Bronchial epithelial cell (primary cell): ENCODE results near the gene WDR20. TPM values are rescaled to one million over a fixed set of nuclear protein-coding genes. Genes with fewer than 3 reads are reported as not detected.

Experiments
- DNase-seq: peaks from one replicate; pipeline ENCODE4 v3.0.0-alpha.2; 2010; ENCODE audit warnings: low read depth
- FAIRE-seq: peaks from 2 replicates; lab custom pipeline; 2011; peaks lifted over from hg19 to GRCh38; lab: Jason Lieb, UNC
- H3K27me3 ChIP-seq: 2 replicates; pipeline ENCODE4 v1.5.1; 2011; ENCODE audit warnings: low read length; ENCODE audit not compliant: control insufficient read depth, insufficient read depth
- H3K36me3 ChIP-seq: 2 replicates; pipeline ENCODE4 v1.5.1; 2011; ENCODE audit warnings: low read length; ENCODE audit not compliant: control insufficient read depth, insufficient read depth
- H3K4me3 ChIP-seq: 2 replicates; pipeline ENCODE4 v1.5.1; 2011; ENCODE audit warnings: mild to moderate bottlenecking, low read depth, low read length, control low read depth
- total RNA-seq: library from RNA; depleted of rRNA; stranded (reverse); fragments of >200 nt; gene quantifications from 2 replicates; pipeline ENCODE4 v1.2.1, GENCODE V29; 2014
- TF ChIP-seq, protein P1 (sequence below): IDR thresholded peaks from 2 replicates; pipeline ENCODE4 v1.5.1; 2011; ENCODE audit warnings: mild to moderate bottlenecking, moderate library complexity, low read length, control low read depth, inconsistent platforms; ENCODE audit not compliant: insufficient read depth, severe bottlenecking

WDR20 gene
- total RNA-seq, 1 donor from 2014 or later, result 20.0 TPM

GRCh38 chr14:102192840-102193502 is 53.3 kb downstream of the WDR20 start:
- Histone ChIP-seq H3K4me3 (no peak overlapping the region), H3K27me3 (no peaks in the 10 kb centered on the region), H3K36me3 (peaks cover 5% of the 10 kb centered on the region)
- FAIRE-seq (no peak), DNase-seq (no peak)
- TF ChIP-seq, protein P1, sequence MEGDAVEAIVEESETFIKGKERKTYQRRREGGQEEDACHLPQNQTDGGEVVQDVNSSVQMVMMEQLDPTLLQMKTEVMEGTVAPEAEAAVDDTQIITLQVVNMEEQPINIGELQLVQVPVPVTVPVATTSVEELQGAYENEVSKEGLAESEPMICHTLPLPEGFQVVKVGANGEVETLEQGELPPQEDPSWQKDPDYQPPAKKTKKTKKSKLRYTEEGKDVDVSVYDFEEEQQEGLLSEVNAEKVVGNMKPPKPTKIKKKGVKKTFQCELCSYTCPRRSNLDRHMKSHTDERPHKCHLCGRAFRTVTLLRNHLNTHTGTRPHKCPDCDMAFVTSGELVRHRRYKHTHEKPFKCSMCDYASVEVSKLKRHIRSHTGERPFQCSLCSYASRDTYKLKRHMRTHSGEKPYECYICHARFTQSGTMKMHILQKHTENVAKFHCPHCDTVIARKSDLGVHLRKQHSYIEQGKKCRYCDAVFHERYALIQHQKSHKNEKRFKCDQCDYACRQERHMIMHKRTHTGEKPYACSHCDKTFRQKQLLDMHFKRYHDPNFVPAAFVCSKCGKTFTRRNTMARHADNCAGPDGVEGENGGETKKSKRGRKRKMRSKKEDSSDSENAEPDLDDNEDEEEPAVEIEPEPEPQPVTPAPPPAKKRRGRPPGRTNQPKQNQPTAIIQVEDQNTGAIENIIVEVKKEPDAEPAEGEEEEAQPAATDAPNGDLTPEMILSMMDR, result no peak

DNA sequence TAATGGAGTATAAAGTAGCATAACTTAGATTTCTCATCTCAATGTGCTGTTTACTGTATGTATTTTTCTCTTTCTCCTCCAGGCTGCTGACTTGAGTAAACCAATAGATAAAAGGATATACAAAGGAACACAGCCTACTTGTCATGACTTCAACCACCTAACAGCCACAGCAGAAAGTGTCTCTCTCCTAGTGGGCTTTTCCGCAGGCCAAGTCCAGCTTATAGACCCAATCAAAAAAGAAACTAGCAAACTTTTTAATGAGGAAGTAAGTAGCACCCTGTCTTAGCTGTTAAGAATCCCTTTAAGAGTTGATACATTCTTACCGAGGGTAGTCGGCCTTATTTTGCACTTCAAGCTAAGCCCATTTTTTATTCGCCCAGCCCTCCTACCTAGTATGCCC is 55.2 kb downstream of the WDR20 start:
- peaks cover 8% of the 10 kb centered on the region for H3K36me3 ChIP-seq

DNA sequence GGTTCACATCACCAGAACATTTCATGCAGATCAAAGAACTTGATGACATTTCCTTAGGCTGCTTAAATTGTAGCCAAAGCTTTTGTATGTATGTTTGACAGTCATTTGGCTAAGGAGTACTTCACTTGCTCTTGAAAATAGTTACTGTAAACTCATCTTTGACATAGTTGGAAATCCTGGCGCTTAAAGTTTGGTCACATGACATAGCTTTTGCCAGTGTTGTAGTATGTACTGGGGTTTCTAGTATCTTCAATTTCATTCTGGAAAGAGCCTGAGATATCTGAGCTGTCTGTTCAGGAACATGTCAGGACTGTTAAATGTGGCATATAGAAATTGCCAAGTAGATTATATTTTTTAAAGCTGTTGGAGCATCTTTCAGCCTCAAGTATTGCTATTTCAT is 55.7 kb downstream of the WDR20 start:
- FAIRE-seq (no peak), DNase-seq (no peak)
- Histone ChIP-seq H3K36me3 (peaks cover 8% of the 10 kb centered on the region), H3K4me3 (no peak overlapping the region), H3K27me3 (no peaks in the 10 kb centered on the region)
- TF ChIP-seq, protein P1, result no peak

More for the DNA sequence above, 55.2 kb downstream of the WDR20 start:
- FAIRE-seq (no peak), DNase-seq (no peak)
- H3K4me3 ChIP-seq, result no peak overlapping the region
- TF ChIP-seq, protein P1, result no peak
- no peaks in the 10 kb centered on the region for H3K27me3 ChIP-seq

GRCh38 chr14:102196039-102196901 is 56.6 kb downstream of the WDR20 start:
- Histone ChIP-seq H3K36me3 (peaks cover 8% of the 10 kb centered on the region), H3K4me3 (no peak overlapping the region), H3K27me3 (no peaks in the 10 kb centered on the region)
- TF ChIP-seq, protein P1, result no peak
- no peak for DNase-seq
- FAIRE-seq, result no peak

DNA sequence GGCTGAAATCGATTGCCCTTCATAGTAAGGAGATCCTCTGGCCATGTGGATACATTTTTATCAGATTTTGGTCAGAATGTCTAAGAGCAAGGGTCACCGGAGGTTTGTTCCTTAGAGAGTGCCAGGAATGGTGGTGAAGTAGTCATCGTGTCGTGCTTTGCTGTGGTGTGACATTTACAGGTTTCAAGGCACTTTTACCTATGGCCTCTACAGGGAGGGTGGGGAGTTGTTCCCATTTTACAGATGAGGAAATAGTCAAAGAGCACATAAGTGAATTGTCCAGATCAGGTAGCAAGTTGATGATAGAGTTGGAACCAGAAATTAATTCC is 57.2 kb downstream of the WDR20 start:
- Histone ChIP-seq H3K27me3 (no peaks in the 10 kb centered on the region), H3K4me3 (no peak overlapping the region), H3K36me3 (peaks cover 9% of the 10 kb centered on the region)
- no peak for DNase-seq
- TF ChIP-seq, protein P1, result no peak
- no peak for FAIRE-seq
